ENCODE results near the gene XYLT1.
"Not testable (repeated sequence)": the region's sequence is repeated elsewhere in the genome, so short reads cannot be mapped to it uniquely, and the experiment has no call there.

Gene XYLT1

GRCh38 chr16:17512636-17513220 is 42.0 kb upstream of the XYLT1 start:
- no peak for DNase-seq (ENCODE audit: low read depth)
- TF ChIP-seq CTCF (conservative IDR thresholded peaks at IDR 0.05; ENCODE audit: low read depth, low read length) = no peak
- no peak overlapping the region for H3K4me3 ChIP-seq (ENCODE audit: low read depth, low read length)

GRCh38 chr16:17511340-17511739 is 40.6 kb upstream of the XYLT1 start:
- TF ChIP-seq CTCF (conservative IDR thresholded peaks at IDR 0.05; ENCODE audit: low read depth, low read length) = no peak
- no peak for DNase-seq (ENCODE audit: low read depth)
- H3K4me3 ChIP-seq (ENCODE audit: low read depth, low read length) = no peak overlapping the region

- H3K4me3 ChIP-seq (ENCODE audit: low read depth, low read length) = no peak overlapping the region
- no peak for TF ChIP-seq CTCF (conservative IDR thresholded peaks at IDR 0.05; ENCODE audit: low read depth, low read length)
- no peak for DNase-seq (ENCODE audit: low read depth)
These were observed 39.8 kb upstream of the XYLT1 start for GRCh38 chr16:17510567-17510966.

GRCh38 chr16:17509194-17509593 is 38.4 kb upstream of the XYLT1 start:
- no peak for DNase-seq (ENCODE audit: low read depth)
- no peak overlapping the region for H3K4me3 ChIP-seq (ENCODE audit: low read depth, low read length)
- TF ChIP-seq CTCF (conservative IDR thresholded peaks at IDR 0.05; ENCODE audit: low read depth, low read length) = no peak

GRCh38 chr16:17508303-17508702 is 37.5 kb upstream of the XYLT1 start:
- no peak for DNase-seq (ENCODE audit: low read depth)
- no peak overlapping the region for H3K4me3 ChIP-seq (ENCODE audit: low read depth, low read length)
- no peak for TF ChIP-seq CTCF (conservative IDR thresholded peaks at IDR 0.05; ENCODE audit: low read depth, low read length)

GRCh38 chr16:17507516-17507915 is 36.8 kb upstream of the XYLT1 start:
- not testable (repeated sequence) for H3K4me3 ChIP-seq (ENCODE audit: low read depth, low read length); DNase-seq (ENCODE audit: low read depth)

GRCh38 chr16:17505828-17506227 is 35.1 kb upstream of the XYLT1 start:
- DNase-seq (ENCODE audit: low read depth); H3K4me3 ChIP-seq (ENCODE audit: low read depth, low read length): not testable (repeated sequence)

- DNase-seq (ENCODE audit: low read depth) = no peak
- TF ChIP-seq CTCF (conservative IDR thresholded peaks at IDR 0.05; ENCODE audit: low read depth, low read length) = no peak
These were observed 33.3 kb upstream of the XYLT1 start for GRCh38 chr16:17504050-17504449.

More at GRCh38 chr16:17504050-17504449, 33.3 kb upstream of the XYLT1 start:
- no peak overlapping the region for H3K4me3 ChIP-seq (ENCODE audit: low read depth, low read length)
